ENCODE results near the gene RAP1GAP2. TPM values are rescaled to one million over a fixed set of nuclear protein-coding genes. Genes with fewer than 3 reads are reported as not detected.

The RAP1GAP2 gene
- total and polyA plus RNA-seq, 10 donors = 1.2 to 32.7 (median 14.1) TPM

GRCh38 chr17:2800367-2800766 lies 4.1 kb downstream of the RAP1GAP2 start:
- Histone ChIP-seq H3K4me1 (peaks cover 4 to 63% (median 39%) of the 10 kb centered on the region in 6 donors), H3K4me3 (no peak overlapping the region), H3K9me3 (no peaks in the 10 kb centered on the region), H3K36me3 (peaks cover 0 to 42% (median 0%) of the 10 kb centered on the region in 6 donors), H3K27me3 (replicated peaks in 1 of 7) (peaks cover 0 to 46% (median 0%) of the 10 kb centered on the region in 7 donors), H3K27ac (no peak overlapping the region)
- 57 to 72% (median 63%) methylated on average over 9 to 11 of the region's 11 CpGs for WGBS, 5 donors
- DNase-seq = no peak
- TF ChIP-seq POLR2A (IDR thresholded peaks at IDR 0.05) = no peak
- intact Hi-C loops (cut with DNase I; ENCODE audit: low total_unique reads) = no loop called here

GRCh38 chr17:2801841-2802240 lies 5.6 kb downstream of the RAP1GAP2 start:
- H3K27ac ChIP-seq = no peak overlapping the region
- H3K9me3 ChIP-seq = no peaks in the 10 kb centered on the region
- H3K4me3 ChIP-seq = no peak overlapping the region
- peaks cover 0 to 31% (median 0%) of the 10 kb centered on the region in 7 donors for H3K27me3 ChIP-seq (replicated peaks in 1 of 7)
- peaks cover 0 to 48% (median 24%) of the 10 kb centered on the region in 6 donors for H3K4me1 ChIP-seq
- TF ChIP-seq POLR2AphosphoS5 (IDR thresholded peaks at IDR 0.05) (no peak), CTCF (IDR thresholded peaks at IDR 0.05 in 8 of 11, conservative IDR thresholded peaks at IDR 0.05 in 3 of 11) (no peak), POLR2A (IDR thresholded peaks at IDR 0.05) (no peak)
- H3K36me3 ChIP-seq = peaks cover 0 to 50% (median 0%) of the 10 kb centered on the region in 6 donors
- WGBS, 5 donors = 65 to 78% (median 70%) methylated on average over 6 of the region's 6 CpGs
- DNase-seq = no peak
- intact Hi-C loops (cut with DNase I; ENCODE audit: low total_unique reads) = no loop called here

- no peaks in the 10 kb centered on the region for H3K9me3 ChIP-seq
- no peak overlapping the region for H3K27ac ChIP-seq
- no peak overlapping the region for H3K4me3 ChIP-seq
- peaks cover 0 to 41% (median 16%) of the 10 kb centered on the region in 6 donors for H3K4me1 ChIP-seq
- peaks cover 0 to 53% (median 0%) of the 10 kb centered on the region in 6 donors for H3K36me3 ChIP-seq
- WGBS, 5 donors = 93 to 96% (median 95%) methylated on average over 8 of the region's 8 CpGs
- intact Hi-C loops (cut with DNase I; ENCODE audit: low total_unique reads) = no loop called here
- peaks cover 0 to 24% (median 0%) of the 10 kb centered on the region in 7 donors for H3K27me3 ChIP-seq (replicated peaks in 1 of 7)
- TF ChIP-seq POLR2A (IDR thresholded peaks at IDR 0.05) (no peak), CTCF (IDR thresholded peaks at IDR 0.05 in 8 of 11, conservative IDR thresholded peaks at IDR 0.05 in 3 of 11) (no peak), POLR2AphosphoS5 (IDR thresholded peaks at IDR 0.05) (no peak)
- no peak for DNase-seq
Observed at GRCh38 chr17:2802574-2802973, 6.3 kb downstream of the RAP1GAP2 start.

- H3K27ac ChIP-seq = no peak overlapping the region
- H3K27me3 ChIP-seq (replicated peaks in 1 of 7) = peaks cover 0 to 17% (median 0%) of the 10 kb centered on the region in 7 donors
- H3K36me3 ChIP-seq = peaks cover 0 to 61% (median 0%) of the 10 kb centered on the region in 6 donors
- no peaks in the 10 kb centered on the region for H3K9me3 ChIP-seq
- DNase-seq = no peak
- intact Hi-C loops (cut with DNase I; ENCODE audit: low total_unique reads) = no loop called here
- TF ChIP-seq CTCF (IDR thresholded peaks at IDR 0.05 in 8 of 11, conservative IDR thresholded peaks at IDR 0.05 in 3 of 11) (no peak), POLR2A (IDR thresholded peaks at IDR 0.05) (no peak), POLR2AphosphoS5 (IDR thresholded peaks at IDR 0.05) (no peak)
- no peak overlapping the region for H3K4me3 ChIP-seq
- 62 to 80% (median 71%) methylated on average over 14 of the region's 14 CpGs for WGBS, 5 donors
- peaks cover 0 to 33% (median 10%) of the 10 kb centered on the region in 6 donors for H3K4me1 ChIP-seq
Observed at GRCh38 chr17:2803386-2803785, 7.1 kb downstream of the RAP1GAP2 start.

Measured in spleen (tissue), 11 donors.